Neural progenitor cell (in vitro differentiated cells): Measurements from ENCODE around the gene SIL1. TPM values are rescaled to one million over a fixed set of nuclear protein-coding genes. Genes with fewer than 3 reads are reported as not detected.

ENCODE experiments used
- DNase-seq: peaks from one replicate; pipeline ENCODE4 v3.0.0-alpha.2; 2016; ENCODE audit warnings: low spot score
- H2AFZ ChIP-seq: fragments of 200-600 bp; sonication (generic); replicated peaks from 2 replicates; pipeline ENCODE4 v1.6.1; 2016; ENCODE audit warnings: antibody characterized with exemption
- H3F3A ChIP-seq: fragments of 200-600 bp; sonication (generic); 2 replicates; pipeline ENCODE4 v1.6.1; 2016; ENCODE audit warnings: antibody characterized with exemption, low read depth
- H3K27ac ChIP-seq: fragments of 200-600 bp; sonication (generic); 2 replicates; pipeline ENCODE4 v1.5.1; 2016; ENCODE audit warnings: mild to moderate bottlenecking
- H3K27me3 ChIP-seq: fragments of 200-600 bp; sonication (generic); 2 replicates; pipeline ENCODE4 v1.6.1; 2016; ENCODE audit warnings: mild to moderate bottlenecking, moderate library complexity
- H3K36me3 ChIP-seq: fragments of 200-600 bp; sonication (generic); 2 replicates; pipeline ENCODE4 v1.5.1; 2016
- H3K4me1 ChIP-seq: fragments of 200-600 bp; sonication (generic); 2 replicates; pipeline ENCODE4 v1.6.1; 2016; ENCODE audit warnings: mixed run types
- H3K4me2 ChIP-seq: fragments of 200-600 bp; sonication (generic); 2 replicates; pipeline ENCODE4 v1.6.1; 2016
- H3K4me3 ChIP-seq: fragments of 200-600 bp; sonication (generic); 2 replicates; pipeline ENCODE4 v1.5.1; 2016
- H3K79me2 ChIP-seq: fragments of 200-600 bp; sonication (generic); 2 replicates; pipeline ENCODE4 v1.6.1; 2016; ENCODE audit warnings: low read depth
- H3K9ac ChIP-seq: fragments of 200-600 bp; sonication (generic); 2 replicates; pipeline ENCODE4 v1.6.1; 2016
- H3K9me3 ChIP-seq: fragments of 200-600 bp; sonication (generic); 2 replicates; pipeline ENCODE4 v1.5.1; 2016; ENCODE audit warnings: low read depth
- H4K20me1 ChIP-seq: fragments of 200-600 bp; sonication (generic); 2 replicates; pipeline ENCODE4 v1.6.1; 2016; ENCODE audit warnings: low read depth
- H3K27ac Mint-ChIP-seq: 3 replicates; pipeline ENCODE4 v1.8.0; 2021; ENCODE audit warnings: mixed read lengths
- H3K27me3 Mint-ChIP-seq: 2 replicates; pipeline ENCODE4 v1.8.0; 2022; ENCODE audit warnings: low read depth, mild to moderate bottlenecking, inconsistent platforms, moderate library complexity, mixed read lengths; ENCODE audit not compliant: insufficient read depth
- H3K36me3 Mint-ChIP-seq: 3 replicates; pipeline ENCODE4 v1.8.0; 2021; ENCODE audit warnings: mixed read lengths
- H3K4me1 Mint-ChIP-seq: 3 replicates; pipeline ENCODE4 v1.8.0; 2021; ENCODE audit warnings: mixed read lengths
- H3K4me3 Mint-ChIP-seq: 3 replicates; pipeline ENCODE4 v1.8.0; 2021; ENCODE audit warnings: mild to moderate bottlenecking, moderate library complexity, mixed read lengths
- H3K9me3 Mint-ChIP-seq: 3 replicates; pipeline ENCODE4 v1.8.0; 2020; ENCODE audit warnings: mixed read lengths
- CTCF ChIP-seq: fragments of 200-600 bp; sonication (generic); IDR thresholded peaks from 2 replicates; pipeline ENCODE4 v1.5.1; 2017; ENCODE audit warnings: antibody characterized with exemption, mild to moderate bottlenecking
- EZH2 ChIP-seq: fragments of 200-600 bp; sonication (generic); IDR thresholded peaks from 2 replicates; pipeline ENCODE4 v1.6.1; 2017; ENCODE audit warnings: antibody characterized with exemption, mild to moderate bottlenecking, moderate library complexity
- EZH2phosphoT487 ChIP-seq: fragments of 200-600 bp; sonication (generic); IDR thresholded peaks from 2 replicates; pipeline ENCODE4 v1.6.1; 2017; ENCODE audit warnings: antibody characterized with exemption
- total RNA-seq: library from RNA; depleted of rRNA; stranded (reverse); fragments of >200 nt; gene quantifications from 2 replicates; pipeline ENCODE4 v1.2.3, GENCODE V29; 2015; ENCODE audit warnings: low replicate concordance

The SIL1 gene
- total RNA-seq, 1 donor from 2014 or later, result 5.5 TPM

GRCh38 chr5:139068060-139068459 lies 130.1 kb downstream of the SIL1 start:
- Histone ChIP-seq H2AFZ (no peak overlapping the region), H3F3A (no peaks in the 10 kb centered on the region)
- TF ChIP-seq EZH2 (no peak), CTCF (no peak), EZH2phosphoT487 (no peak)

DNA sequence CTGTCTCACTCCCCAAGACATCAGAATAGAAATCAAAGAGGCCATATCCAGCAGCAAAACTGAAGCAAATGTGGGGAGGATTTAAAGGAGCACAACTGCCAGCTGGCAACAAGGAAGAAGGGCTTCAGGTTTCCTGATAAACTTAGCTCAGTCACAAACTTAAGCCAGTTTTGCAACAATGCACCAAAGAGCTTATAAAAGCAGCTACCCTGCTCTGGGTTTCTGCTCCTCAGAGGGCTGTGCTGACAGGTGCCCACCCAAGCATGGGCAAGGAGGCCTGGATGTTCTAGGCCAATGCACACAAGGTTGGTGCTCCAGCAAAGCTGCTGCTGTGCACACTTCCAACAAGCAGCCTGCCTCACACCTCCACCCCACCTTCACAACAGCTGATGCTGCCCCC lies 132.9 kb downstream of the SIL1 start:
- no peak for DNase-seq
- H3K36me3 Mint-ChIP-seq, result no peaks in the 10 kb centered on the region
- no peaks in the 10 kb centered on the region for H3F3A ChIP-seq
- H3K36me3 ChIP-seq, result no peaks in the 10 kb centered on the region
- H3K4me1 ChIP-seq, result peaks cover 30% of the 10 kb centered on the region
- no peaks in the 10 kb centered on the region for H3K79me2 ChIP-seq
- H3K27ac ChIP-seq, result no peak overlapping the region
- no peaks in the 10 kb centered on the region for H3K9me3 ChIP-seq
- no peaks in the 10 kb centered on the region for H3K9me3 Mint-ChIP-seq
- H3K4me1 Mint-ChIP-seq, result peaks cover 44% of the 10 kb centered on the region
- H2AFZ ChIP-seq, result no peak overlapping the region
- TF ChIP-seq EZH2phosphoT487, result no peak
- no peaks in the 10 kb centered on the region for H4K20me1 ChIP-seq
- H3K4me3 Mint-ChIP-seq, result no peak overlapping the region
- no peak overlapping the region for H3K4me3 ChIP-seq
- no peak overlapping the region for H3K4me2 ChIP-seq
- peaks cover 6% of the 10 kb centered on the region for H3K27me3 Mint-ChIP-seq
- no peaks in the 10 kb centered on the region for H3K27me3 ChIP-seq
- peak overlapping the region; percentile 34 for H3K27ac Mint-ChIP-seq
- H3K9ac ChIP-seq, result no peak overlapping the region

More at GRCh38 chr5:139068060-139068459, 130.1 kb downstream of the SIL1 start:
- no peaks in the 10 kb centered on the region for H3K9me3 ChIP-seq
- H3K4me3 Mint-ChIP-seq, result no peak overlapping the region
- no peaks in the 10 kb centered on the region for H3K79me2 ChIP-seq
- peaks cover 21% of the 10 kb centered on the region for H3K4me1 Mint-ChIP-seq
- no peaks in the 10 kb centered on the region for H4K20me1 ChIP-seq
- no peak overlapping the region for H3K27ac ChIP-seq
- no peak overlapping the region for H3K27ac Mint-ChIP-seq
- H3K9ac ChIP-seq, result no peak overlapping the region
- H3K4me1 ChIP-seq, result peaks cover 8% of the 10 kb centered on the region
- H3K9me3 Mint-ChIP-seq, result no peaks in the 10 kb centered on the region
- H3K36me3 Mint-ChIP-seq, result no peaks in the 10 kb centered on the region
- no peak overlapping the region for H3K4me3 ChIP-seq
- peaks cover 6% of the 10 kb centered on the region for H3K27me3 Mint-ChIP-seq
- no peak overlapping the region for H3K4me2 ChIP-seq
- no peaks in the 10 kb centered on the region for H3K36me3 ChIP-seq
- H3K27me3 ChIP-seq, result no peaks in the 10 kb centered on the region
- DNase-seq, result no peak

- no peaks in the 10 kb centered on the region for H3K9me3 Mint-ChIP-seq
Observed at GRCh38 chr5:139064613-139065012, 133.6 kb downstream of the SIL1 start.

More at GRCh38 chr5:139064613-139065012, 133.6 kb downstream of the SIL1 start:
- Mint-ChIP-seq H3K4me3 (no peak overlapping the region), H3K27ac (peak overlapping the region; percentile 34), H3K36me3 (no peaks in the 10 kb centered on the region), H3K27me3 (peaks cover 6% of the 10 kb centered on the region), H3K4me1 (peaks cover 42% of the 10 kb centered on the region)
- H3F3A ChIP-seq, result no peaks in the 10 kb centered on the region
- no peaks in the 10 kb centered on the region for H4K20me1 ChIP-seq
- no peak for DNase-seq
- H3K36me3 ChIP-seq, result no peaks in the 10 kb centered on the region
- no peaks in the 10 kb centered on the region for H3K27me3 ChIP-seq
- TF ChIP-seq EZH2, result no peak
- TF ChIP-seq EZH2phosphoT487, result no peak
- TF ChIP-seq CTCF, result no peak
- H3K4me2 ChIP-seq, result no peak overlapping the region
- no peak overlapping the region for H3K9ac ChIP-seq
- H3K4me1 ChIP-seq, result peaks cover 30% of the 10 kb centered on the region
- H3K27ac ChIP-seq, result no peak overlapping the region
- H3K79me2 ChIP-seq, result no peaks in the 10 kb centered on the region
- H3K4me3 ChIP-seq, result no peak overlapping the region
- H3K9me3 ChIP-seq, result no peaks in the 10 kb centered on the region
- no peak overlapping the region for H2AFZ ChIP-seq
